GM18909 (cell line): ENCODE measurements around the gene LCORL.
"Not testable (repeated sequence)": the region's sequence is repeated elsewhere in the genome, so short reads cannot be mapped to it uniquely, and the experiment has no call there.

Source experiments
- ATAC-seq: cut with Tn5 transposase; IDR thresholded peaks from one replicate; pipeline ENCODE4 v1.9.1; 2021; ENCODE audit warnings: mild to moderate bottlenecking; ENCODE audit not compliant: unreplicated experiment, poor library complexity

LCORL gene

DNA sequence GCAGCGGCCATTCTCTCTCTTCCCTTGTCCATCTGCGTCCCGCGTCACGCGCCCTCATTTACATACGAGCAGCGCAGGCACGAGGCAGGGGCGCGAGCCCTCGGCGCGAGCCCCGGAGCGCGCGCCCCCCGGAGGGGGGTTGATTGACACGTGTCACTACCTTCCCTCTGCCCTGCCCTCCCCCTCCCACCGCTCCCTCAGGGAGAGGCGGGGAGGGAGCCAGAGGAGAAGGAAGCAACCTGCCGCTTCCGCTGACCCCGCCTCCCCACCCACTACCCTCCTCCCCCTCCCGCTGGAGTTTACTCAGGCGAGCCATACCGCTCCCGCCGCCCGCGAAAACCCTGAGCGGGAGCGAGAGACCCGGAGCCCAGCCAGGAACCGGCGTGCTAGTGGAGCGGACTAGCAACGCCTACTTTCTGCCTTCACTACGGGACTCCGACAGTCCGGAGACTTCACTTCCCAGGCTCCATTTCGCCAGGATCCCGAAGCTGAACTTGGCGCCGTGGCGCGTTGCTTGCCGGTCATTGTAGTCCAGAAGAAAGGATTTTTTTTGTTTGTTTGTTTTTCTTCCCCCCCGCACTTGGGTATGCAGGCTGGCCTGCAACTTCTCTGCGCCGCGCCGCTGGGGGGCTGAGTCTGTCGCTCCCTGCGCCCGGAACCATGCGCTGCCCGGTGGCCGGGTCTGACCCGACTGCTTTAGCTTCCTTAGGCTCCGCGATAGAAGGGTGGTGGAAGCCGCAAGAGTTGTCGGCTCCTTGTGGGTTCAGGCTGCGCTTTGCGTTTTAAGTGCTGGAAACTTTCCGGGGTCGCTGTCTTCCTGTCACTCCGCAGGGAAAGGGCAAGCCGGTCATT, at the start of gene LCORL:
Gene LCORL (minus strand): TSS at position 36 of the 852 bp plus-strand sequence. CDS start 4 bp downstream, at position 32.
- peak; percentile 81 for ATAC-seq

DNA sequence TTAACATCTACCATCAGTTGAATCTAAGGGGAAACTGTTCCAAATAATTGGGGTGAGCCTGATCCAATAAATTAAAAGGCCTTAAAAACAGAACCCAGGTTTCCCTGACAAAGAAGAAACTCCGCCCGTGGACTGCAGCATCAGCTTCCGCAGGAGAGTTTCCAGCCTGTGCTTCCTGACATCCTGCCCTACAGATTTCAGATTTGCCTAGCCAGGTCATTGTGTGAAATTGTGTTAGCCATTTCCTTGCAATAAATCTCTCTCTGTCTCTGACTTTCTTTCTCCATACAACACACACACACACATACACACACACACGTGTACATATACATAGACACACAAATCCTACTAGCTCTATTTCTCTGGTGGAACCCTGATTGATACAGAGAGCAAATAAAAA, 48.3 kb upstream of the LCORL start:
- ATAC-seq: no peak

DNA sequence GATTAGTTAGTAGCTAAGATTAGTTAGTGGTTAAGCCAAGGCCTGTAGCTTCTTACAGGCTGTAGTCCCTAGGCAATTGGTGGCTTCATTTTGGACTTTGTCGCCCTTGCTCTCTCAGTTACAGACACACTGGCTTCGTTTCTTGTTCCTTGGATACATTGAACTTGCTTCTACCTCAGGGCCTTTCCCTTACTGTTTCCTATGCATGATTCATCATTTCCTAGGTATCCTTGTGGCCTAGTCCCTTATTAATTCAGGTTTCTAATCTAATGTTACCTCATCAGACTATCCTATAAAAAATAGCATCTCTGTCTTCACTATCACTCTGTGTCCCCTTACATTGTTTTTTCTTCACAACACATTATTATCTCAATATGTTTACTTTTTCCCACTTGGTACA, 45.5 kb upstream of the LCORL start:
- ATAC-seq: no peak

DNA sequence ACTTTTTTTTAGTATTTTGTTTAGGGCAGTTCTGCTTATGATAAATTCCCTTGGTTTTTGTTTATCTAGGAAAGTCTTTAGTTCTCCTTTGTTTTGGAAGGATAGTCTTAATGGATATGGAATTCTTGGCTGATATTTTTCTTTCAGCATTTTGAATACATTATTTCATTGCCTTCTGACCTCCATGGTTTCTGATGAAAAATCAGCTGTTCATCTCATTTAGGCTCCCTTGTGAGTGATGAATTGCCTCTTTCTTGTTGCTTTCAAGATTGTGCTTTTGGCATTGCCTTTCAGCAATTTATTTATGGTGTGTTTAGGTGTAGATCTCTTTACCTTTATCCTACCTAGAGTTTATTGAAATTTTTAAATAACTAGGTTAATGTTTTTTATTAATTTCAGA, 41.5 kb upstream of the LCORL start:
- no peak for ATAC-seq

DNA sequence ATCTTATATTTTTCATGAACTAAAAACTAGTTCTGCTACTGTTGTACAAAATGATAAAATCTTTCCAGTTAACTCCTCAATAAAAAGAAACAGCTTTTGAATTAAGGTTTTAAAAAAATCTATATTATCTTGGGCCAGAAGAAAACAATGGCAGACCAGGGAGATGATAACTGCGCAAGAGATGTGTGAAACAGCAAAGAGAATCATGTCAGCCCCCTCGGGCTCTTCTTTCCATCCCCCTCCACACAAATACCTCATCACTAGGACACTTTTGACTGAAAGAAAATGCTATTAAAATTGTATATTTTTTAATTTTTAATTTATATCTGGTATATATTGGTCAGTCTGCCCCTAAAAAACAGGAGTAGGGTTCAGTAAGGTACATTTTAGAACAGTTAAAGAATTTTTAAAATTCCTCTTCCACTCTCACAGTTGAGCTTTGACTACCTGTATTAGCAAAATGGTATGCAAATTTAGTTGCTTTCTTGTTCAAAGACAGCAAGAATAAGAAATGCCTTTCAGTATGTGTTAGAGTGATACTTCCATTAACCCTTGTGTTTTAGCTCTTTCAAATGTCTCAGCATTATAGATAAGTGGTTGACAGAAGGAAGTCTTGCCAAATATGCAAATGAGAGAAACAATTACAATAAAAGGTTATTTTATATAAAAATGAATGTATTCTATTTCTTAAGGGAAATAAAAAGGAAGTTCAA, 36.4 kb upstream of the LCORL start:
- ATAC-seq: peak; percentile 71

DNA sequence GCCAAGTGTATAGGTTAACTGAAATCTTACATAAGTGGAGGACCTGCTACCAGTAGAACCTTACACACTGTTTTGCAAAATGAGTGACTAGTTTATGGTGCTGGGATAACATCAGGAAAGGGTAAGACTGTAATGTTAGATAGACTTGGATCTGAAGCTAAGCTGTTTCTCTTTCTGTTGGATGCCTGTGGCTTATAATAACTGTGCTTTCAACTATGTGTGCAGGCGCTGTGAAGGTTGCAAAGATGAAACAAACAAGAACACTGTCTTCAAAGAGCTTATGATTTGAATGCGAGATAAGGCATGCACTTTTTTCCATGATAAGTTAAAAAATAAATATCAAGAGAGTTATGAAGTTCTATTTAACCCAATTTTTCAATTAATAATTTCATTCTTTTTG, 34.5 kb upstream of the LCORL start:
- no peak for ATAC-seq

DNA sequence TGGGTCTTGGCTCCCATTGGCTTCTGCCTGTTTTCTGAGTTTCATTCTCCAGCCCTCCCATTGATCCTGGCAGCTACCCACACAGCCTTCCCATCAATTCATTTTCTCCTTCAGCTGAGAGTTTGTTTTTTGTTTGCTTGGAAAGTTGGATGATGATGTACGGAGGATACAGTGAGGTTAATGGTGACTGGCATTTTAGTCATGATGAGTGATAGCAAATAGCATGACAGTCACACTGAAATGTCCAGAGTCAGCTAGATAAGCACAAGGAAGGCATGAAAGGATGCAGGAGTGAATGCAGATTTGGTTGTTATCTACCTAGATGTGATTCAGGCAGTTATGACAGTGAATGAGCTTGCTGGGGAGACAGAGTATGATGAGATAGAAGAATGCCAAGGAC, 30.6 kb upstream of the LCORL start:
- no peak for ATAC-seq

DNA sequence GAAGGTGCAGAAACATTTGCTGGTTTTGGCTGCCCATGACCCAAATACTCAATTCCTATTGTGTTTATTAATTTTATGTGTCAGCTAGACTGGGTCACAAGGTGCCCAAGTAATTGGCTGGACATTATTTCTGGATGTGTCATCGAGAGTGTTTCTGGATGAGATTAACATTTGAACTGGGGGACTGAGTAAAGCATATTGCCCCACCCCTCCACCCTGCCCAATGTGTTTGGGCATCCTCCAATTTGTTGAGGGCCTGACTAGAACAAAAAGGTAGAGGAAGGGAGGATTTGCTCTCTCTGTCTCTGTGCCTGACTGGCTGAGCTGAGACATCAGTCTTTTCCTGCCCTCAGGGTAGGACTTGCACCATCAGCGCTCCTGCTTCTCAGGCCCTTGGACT, 29.7 kb upstream of the LCORL start:
- no peak for ATAC-seq

DNA sequence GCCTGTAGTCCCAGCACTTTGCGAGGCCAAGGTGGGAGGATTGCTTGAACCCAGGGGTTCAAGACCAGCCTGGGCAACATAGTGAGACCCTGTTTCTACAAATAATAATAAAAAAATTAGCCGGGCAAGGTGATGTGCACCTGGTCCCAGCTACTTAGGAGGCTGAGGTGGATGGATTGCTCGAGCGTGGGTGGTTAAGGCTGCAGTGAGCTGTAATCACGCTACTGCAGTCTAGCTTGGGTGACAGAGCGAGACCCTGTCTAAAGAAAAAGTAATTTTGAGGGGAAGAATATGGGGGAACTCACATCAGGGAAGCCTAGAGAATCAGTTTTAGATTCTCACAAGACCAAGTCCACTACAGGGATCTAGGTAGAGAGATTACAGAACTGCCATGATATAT, 28.9 kb upstream of the LCORL start:
- no peak for ATAC-seq

DNA sequence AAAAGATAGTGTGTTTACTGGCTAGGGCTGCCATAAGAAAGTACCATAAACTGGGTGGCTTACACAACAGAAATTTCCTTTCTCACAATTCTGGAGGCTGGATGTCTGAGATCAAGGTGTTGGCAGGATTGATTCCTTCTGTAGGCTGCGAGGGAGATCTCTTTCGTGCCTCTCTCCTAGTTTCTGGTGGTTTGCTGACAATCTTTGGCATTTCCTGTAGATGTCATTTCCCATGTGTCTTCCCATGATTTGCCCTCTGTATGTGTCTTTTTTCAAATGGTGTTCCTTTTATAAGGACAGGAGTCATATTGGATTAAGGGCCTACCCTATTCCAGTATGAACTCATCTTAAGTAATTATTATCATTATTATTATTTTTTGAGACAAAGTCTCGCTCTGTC, 27.9 kb upstream of the LCORL start:
- ATAC-seq: no peak

DNA sequence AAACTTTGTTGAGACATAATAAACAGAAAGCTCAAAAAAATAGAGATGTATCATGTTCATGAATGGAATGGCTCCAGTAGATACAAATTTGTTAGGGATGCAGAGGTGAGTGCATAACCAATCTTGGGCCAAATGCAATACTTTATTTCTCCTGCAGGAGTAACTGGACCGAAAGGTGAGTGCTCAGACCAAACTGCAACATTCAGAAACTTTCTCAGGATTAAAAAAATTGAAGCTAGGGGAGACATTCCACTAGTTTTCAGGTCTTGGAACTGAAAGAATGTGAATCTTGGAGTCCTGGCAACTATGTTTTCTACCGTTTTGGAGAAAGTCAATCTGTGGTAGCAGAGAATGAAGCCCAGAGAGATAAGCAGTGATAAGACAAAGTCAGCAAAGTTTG, 21.2 kb upstream of the LCORL start:
- no peak for ATAC-seq

DNA sequence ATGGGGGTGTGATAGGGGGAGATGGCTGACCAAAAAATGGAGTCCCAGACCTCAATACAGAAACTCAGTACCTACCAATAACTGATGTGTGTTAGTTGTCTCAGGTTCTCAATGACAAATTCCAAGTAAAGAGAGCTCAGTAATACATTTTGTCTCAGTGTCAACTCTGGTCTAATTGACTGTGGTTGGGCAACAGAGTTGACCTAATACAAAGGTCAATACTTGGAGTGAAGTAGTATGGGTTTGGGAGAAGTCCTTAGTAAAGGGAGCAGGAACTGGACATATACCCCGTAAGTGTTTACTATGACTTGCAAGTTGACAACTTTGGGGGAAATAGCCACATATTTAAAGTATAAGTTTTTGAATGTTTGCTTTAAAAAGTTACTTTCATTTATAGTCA, 20.5 kb upstream of the LCORL start:
- no peak for ATAC-seq

DNA sequence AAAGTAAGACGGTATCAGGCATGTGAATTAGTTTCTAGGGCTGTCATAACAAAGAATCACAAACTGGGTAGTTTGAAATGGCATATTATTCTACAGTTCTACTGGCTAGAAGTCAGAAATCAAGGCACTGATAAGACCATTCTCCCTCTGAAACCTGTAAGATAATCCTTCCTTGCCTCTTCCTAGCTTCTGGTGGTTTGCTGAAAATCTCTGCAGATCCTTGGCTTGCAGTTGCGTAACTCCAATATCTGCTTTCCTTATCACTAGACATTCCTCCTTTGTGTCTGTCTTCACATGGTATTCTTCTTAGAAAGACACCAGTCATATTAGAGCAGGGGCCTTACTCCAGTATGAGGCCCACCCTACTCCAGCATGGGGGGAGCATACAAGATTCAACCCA, 19.6 kb upstream of the LCORL start:
- no peak for ATAC-seq

DNA sequence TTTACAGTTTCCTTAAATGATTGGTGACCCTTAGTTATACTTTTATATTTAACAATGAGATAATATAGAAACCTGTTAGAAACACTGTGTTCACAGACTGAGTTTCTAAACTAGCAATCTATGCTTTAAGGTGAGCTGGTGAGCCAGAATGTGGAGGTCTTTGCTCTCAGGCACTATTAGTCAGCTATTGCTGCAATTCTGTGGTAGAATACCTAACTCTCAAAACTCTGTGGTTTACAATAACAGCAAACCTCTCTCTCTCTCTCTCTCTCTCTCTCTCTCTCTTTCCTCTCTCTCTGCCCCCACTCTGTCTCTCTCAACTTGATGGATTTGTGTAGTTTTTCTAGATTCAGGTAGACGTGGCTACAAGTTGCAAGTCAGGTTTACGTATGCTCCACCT, 17.6 kb upstream of the LCORL start:
- ATAC-seq: peak; percentile 83

DNA sequence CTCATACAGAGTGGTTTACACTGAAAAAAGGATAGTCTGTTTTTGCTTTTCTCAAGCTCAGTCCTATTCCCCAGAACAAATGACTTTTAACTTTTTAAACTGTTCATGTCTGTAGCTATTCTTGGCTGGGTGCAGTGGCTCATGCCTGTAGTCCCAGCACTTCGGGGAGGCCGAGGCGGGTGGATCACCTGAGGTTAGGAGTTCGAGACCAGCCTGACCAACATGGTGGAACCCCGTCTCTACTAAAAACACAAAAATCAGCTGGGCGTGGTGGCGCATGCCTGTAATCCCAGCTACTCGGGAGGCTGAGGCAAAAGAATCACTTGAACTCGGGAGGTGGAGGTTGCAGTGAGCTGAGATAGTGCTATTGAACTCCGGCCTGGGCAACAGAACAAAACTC, 14.8 kb upstream of the LCORL start:
- not testable (repeated sequence) for ATAC-seq

DNA sequence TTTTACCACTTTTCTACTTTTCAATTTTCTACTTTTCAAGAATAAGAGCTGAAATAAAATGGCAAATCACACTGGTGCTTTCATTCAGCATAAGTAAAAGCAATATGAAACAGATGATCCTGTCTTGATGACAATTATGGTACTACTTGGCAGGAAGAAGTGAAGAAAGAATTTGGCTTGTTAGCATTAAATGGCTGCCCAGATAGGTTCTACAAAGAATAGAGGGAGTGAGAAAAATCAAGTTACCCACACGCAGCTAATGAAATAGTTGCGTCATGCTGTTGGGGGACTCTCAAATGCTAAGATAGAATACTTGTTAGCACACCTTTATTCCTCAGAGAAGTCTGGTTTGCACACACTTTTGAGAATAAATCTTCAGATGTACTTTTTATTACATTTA, 12.5 kb upstream of the LCORL start:
- ATAC-seq: no peak

DNA sequence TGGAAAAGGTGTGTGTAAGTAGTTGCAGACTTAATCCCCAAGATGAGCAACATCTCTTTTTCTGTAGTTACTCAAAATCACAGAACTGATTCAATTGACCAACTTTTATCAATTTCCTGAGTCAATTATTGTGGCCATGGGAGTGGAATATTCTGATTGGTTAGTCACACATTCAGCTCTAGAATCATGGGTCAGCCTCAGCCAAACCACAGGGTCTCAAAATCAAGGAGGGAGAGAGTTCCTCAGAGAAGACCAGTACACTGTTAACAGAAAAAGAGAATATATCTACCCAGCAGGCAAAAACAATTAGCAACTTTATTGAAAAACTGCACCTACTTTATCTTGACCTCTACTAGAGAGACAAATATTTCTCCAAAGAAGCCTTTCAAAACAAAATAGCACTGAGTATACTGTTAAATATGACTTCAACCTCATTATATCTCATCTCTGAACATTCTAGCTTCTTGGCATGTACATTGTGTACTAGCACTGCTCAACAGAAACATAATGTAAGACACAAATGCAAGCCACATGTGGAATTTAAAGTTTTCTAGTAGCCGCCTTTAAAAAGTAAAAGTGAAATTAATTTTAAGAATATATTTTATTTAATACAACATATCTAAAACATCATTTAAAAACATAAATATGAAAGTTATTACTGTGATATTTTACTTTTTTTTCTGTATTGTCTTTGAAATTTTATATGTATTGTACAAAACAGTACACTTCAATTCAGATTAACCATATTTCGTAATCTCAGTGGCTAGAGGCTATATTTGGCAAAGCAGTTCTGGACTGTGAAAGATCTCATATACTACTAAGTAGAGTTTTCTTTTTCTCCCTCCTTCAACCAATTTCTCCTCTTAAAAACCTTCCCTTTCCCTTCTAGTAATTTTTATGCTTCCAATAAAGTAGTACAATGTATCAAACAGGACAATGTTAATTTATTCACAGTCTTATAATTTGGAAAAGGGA, 11.8 kb upstream of the LCORL start:
- ATAC-seq: no peak

DNA sequence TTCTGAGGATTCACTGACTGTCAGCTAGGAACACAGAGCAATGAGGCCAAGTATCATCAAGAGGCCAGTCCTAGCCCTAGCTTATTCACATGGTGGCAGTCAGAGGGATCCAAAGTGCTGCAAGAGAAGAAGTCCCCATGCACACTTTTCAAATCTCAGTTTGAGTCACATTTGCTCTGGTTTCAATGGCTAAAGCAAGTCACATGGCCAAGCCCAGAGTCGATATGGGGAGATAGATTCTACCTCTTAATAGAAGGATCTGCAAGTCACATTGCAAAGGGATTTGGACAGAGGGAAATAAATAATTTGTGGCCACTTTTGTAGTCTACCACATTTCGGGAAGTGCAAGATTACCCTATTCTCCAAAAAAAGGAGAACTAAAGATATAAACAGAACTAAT, 3.7 kb upstream of the LCORL start:
- no peak for ATAC-seq

DNA sequence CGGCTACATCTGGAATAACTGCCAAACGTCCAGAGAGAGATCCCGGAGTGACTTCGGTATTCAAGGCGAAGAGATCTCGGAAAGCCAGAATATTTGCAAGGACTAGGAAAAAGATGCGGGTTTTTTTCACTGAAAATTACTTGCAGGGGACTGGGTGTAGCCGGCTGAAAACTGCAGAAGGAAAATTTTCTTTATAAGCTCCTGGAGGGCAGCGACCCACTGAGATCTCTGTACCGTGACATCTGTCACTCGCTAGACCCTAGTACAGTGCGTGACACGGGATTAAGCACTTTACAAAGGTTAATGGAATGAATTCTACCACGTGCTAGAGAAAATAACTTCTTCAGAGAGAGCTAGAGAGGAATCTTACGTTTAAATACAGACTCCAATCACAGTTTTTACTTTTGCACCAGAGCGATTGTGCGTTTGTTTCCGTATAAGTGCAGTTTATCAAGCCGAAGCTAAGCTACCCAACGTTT, 1.1 kb upstream of the LCORL start:
- no peak for ATAC-seq

DNA sequence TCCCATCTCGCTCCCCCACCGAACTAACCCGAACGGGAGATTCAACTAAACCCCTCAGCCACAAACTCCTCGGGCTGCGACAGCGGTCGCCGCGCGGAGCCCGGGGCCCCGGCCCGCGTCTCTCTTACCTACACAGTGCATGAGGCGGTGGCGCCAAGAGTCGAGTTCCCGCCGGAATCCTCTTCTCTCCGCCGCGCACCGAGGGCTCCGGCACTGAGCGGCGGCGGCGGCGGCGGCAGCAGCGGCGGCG, 160 bp downstream of the LCORL start:
- ATAC-seq: peak; percentile 17
